ENCODE measurements around the gene LRCH3. TPM values are rescaled to one million over a fixed set of nuclear protein-coding genes. Genes with fewer than 3 reads are reported as not detected.

LRCH3 gene
- total and polyA plus RNA-seq, 2 of the 13 experiments (the other 11 are each of a cell fraction or from before 2014, with no cell fraction given): 25.5 to 103 TPM

DNA sequence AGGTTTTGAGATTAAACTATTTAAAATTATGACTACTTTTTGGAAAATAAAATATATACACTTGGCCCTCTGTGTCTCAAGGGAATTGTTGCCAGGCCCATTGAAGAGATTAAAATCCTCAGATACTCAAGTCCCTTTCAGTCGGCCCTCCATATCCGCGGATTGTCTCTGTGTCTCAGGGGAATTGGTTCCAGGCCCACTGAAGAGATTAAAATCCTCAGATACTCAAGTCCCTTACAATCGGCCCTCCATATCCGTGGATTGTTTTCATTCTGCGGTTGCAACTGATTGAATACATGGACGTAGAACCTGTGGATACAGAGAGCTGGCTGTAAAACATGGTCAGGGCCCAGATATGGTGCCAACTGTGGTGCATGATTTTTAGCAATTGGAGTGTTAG is 15.7 kb upstream of the LRCH3 start:
- no TSS peak for BruUV-seq (replicated peaks)
- H3K27ac ChIP-seq (ENCODE audit: extremely low read length, insufficient read depth, low read length): no peak overlapping the region
- TF ChIP-seq ETV5 (CRISPR knock-in tag; IDR thresholded peaks at IDR 0.05; ENCODE audit: borderline replicate concordance): no peak
- TF ChIP-seq, protein P1, sequence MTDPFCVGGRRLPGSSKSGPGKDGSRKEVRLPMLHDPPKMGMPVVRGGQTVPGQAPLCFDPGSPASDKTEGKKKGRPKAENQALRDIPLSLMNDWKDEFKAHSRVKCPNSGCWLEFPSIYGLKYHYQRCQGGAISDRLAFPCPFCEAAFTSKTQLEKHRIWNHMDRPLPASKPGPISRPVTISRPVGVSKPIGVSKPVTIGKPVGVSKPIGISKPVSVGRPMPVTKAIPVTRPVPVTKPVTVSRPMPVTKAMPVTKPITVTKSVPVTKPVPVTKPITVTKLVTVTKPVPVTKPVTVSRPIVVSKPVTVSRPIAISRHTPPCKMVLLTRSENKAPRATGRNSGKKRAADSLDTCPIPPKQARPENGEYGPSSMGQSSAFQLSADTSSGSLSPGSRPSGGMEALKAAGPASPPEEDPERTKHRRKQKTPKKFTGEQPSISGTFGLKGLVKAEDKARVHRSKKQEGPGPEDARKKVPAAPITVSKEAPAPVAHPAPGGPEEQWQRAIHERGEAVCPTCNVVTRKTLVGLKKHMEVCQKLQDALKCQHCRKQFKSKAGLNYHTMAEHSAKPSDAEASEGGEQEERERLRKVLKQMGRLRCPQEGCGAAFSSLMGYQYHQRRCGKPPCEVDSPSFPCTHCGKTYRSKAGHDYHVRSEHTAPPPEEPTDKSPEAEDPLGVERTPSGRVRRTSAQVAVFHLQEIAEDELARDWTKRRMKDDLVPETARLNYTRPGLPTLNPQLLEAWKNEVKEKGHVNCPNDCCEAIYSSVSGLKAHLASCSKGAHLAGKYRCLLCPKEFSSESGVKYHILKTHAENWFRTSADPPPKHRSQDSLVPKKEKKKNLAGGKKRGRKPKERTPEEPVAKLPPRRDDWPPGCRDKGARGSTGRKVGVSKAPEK (CRISPR knock-in tag; IDR thresholded peaks at IDR 0.05; ENCODE audit: borderline replicate concordance): no peak
- TF ChIP-seq SNAI1 (CRISPR knock-in tag; IDR thresholded peaks at IDR 0.05; ENCODE audit: borderline replicate concordance): no peak
- no peak for TF ChIP-seq ZNF589 (CRISPR knock-in tag; conservative IDR thresholded peaks at IDR 0.05)
- TF ChIP-seq THAP11 (CRISPR knock-in tag; IDR thresholded peaks at IDR 0.05): no peak
- TF ChIP-seq SMARCC2 (IDR thresholded peaks at IDR 0.05): no peak
- TF ChIP-seq ZNF501 (CRISPR knock-in tag; IDR thresholded peaks at IDR 0.05): no peak
- TF ChIP-seq KAT2B (IDR thresholded peaks at IDR 0.05; ENCODE audit: borderline replicate concordance, low read depth, low read length): no peak
- no peak for TF ChIP-seq PPARG (CRISPR knock-in tag; conservative IDR thresholded peaks at IDR 0.05)
- TF ChIP-seq ZNF569 (CRISPR knock-in tag; IDR thresholded peaks at IDR 0.05; ENCODE audit: borderline replicate concordance): no peak
- no peak for TF ChIP-seq YY1 (IDR thresholded peaks at IDR 0.05; ENCODE audit: insufficient read depth, insufficient replicate concordance, low read depth, low read length)
- TF ChIP-seq ZNF33B (CRISPR knock-in tag; IDR thresholded peaks at IDR 0.05): no peak
- no peak for TF ChIP-seq ATF7 (IDR thresholded peaks at IDR 0.05)
- TF ChIP-seq ATF7 (CRISPR knock-in tag; IDR thresholded peaks at IDR 0.05): no peak
- TF ChIP-seq, protein P2, sequence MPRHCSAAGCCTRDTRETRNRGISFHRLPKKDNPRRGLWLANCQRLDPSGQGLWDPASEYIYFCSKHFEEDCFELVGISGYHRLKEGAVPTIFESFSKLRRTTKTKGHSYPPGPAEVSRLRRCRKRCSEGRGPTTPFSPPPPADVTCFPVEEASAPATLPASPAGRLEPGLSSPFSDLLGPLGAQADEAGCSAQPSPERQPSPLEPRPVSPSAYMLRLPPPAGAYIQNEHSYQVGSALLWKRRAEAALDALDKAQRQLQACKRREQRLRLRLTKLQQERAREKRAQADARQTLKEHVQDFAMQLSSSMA (CRISPR knock-in tag; IDR thresholded peaks at IDR 0.05): no peak
- no peak for FAIRE-seq
- H3K79me2 ChIP-seq (ENCODE audit: insufficient read depth, low read length): no peaks in the 10 kb centered on the region
- in situ Hi-C loops (cut with HindIII; ENCODE audit: extremely low pct_ligation_motif_present, low pct_unique_long_range_greater_than_20kb) (no loop called here), intact Hi-C loops (cut with micrococcal nuclease; ENCODE audit: unreplicated experiment) (no loop called here)
- H3K27me3 ChIP-seq (ENCODE audit: control insufficient read depth in 1 of 2, insufficient read depth in 2 of 2, low read length in 2 of 2): no peaks in the 10 kb centered on the region
- H3K36me3 ChIP-seq (replicated peaks in 1 of 2; ENCODE audit: control insufficient read depth in 1 of 2, insufficient read depth in 2 of 2, low read length in 2 of 2): peaks cover 16 to 55% of the 10 kb centered on the region in 2 experiments
- no peak overlapping the region for H2AFZ ChIP-seq (ENCODE audit: low read length)
- H4K20me1 ChIP-seq (ENCODE audit: insufficient read depth, low read length): no peaks in the 10 kb centered on the region
- H3K4me1 ChIP-seq (ENCODE audit: insufficient read depth, low read length): no peaks in the 10 kb centered on the region
- 95% methylated on average over 7 of the region's 7 CpGs for WGBS (ENCODE audit: low lambda C conversion rate)
- H3K9me3 ChIP-seq (ENCODE audit: low read length): peaks cover 4% of the 10 kb centered on the region; the same call in 1 of the 2 replicates
- ATAC-seq: no peak
- no peak for DNase-seq (ENCODE audit: low spot score)
- POLR2A ChIA-PET: no interaction called here
- CTCF ChIA-PET (ENCODE audit: low intra/inter-chr PET ratio, low total read pairs): no interaction called here
- H3K9ac ChIP-seq (ENCODE audit: insufficient read depth, low read depth, low read length): no peak overlapping the region
- H3K4me3 ChIP-seq (replicated peaks in 1 of 3; ENCODE audit: insufficient read depth in 1 of 3, low read depth in 2 of 3, low read length in 3 of 3): no peak overlapping the region
- no peak overlapping the region for H3K4me2 ChIP-seq (ENCODE audit: low read depth, low read length)
